Natural killer cell (primary cell): ENCODE measurements around the gene TEX53. TPM values are rescaled to one million over a fixed set of nuclear protein-coding genes. Genes with fewer than 3 reads are reported as not detected.

Experiments used
- ATAC-seq, 3 donors: fragments of 150-1000 bp in 2 of 3; fragments of 200-7000 bp in 1 of 3; cut with Tn5 transposase; 1 replicate in 1 of 3; 2 replicates in 2 of 3; pipeline ENCODE4 v1.10.0; 2021; ENCODE audit warnings: mild to moderate bottlenecking in 2 of 3, moderate library complexity in 2 of 3
- DNase-seq, 2 donors: peaks; one replicate each; pipeline versions ENCODE4 v3.0.0 to v3.0.0-alpha.2; 2013 to 2021; ENCODE audit warnings: mixed read lengths in 1 of 2
- H3K27ac ChIP-seq: one replicate; pipeline ENCODE4 v1.5.1; 2013; ENCODE audit warnings: mild to moderate bottlenecking, low read length
- H3K27me3 ChIP-seq: one replicate; pipeline ENCODE4 v1.6.1; 2013; ENCODE audit warnings: low read length; ENCODE audit not compliant: control insufficient read depth, insufficient read depth
- H3K36me3 ChIP-seq: one replicate; pipeline ENCODE4 v1.6.1; 2013; ENCODE audit warnings: low read length; ENCODE audit not compliant: control insufficient read depth, insufficient read depth
- H3K4me1 ChIP-seq: one replicate; pipeline ENCODE4 v1.6.1; 2013; ENCODE audit warnings: low read length; ENCODE audit not compliant: control insufficient read depth, insufficient read depth
- H3K4me3 ChIP-seq: one replicate; pipeline ENCODE4 v1.5.1; 2013; ENCODE audit warnings: low read length
- H3K9me3 ChIP-seq: one replicate; pipeline ENCODE4 v1.6.1; 2013; ENCODE audit warnings: low read length; ENCODE audit not compliant: control insufficient read depth, insufficient read depth
- H3K27ac Mint-ChIP-seq, 2 donors: one replicate each; pipeline ENCODE4 v1.8.0; 2022; ENCODE audit warnings: mild to moderate bottlenecking in 2 of 2, mixed read lengths in 2 of 2, moderate library complexity in 1 of 2
- H3K27me3 Mint-ChIP-seq, 2 donors: one replicate each; pipeline ENCODE4 v1.8.0; 2022; ENCODE audit warnings: low read depth in 2 of 2, mixed read lengths in 2 of 2
- H3K36me3 Mint-ChIP-seq: one replicate; pipeline ENCODE4 v1.8.0; 2022; ENCODE audit warnings: mixed read lengths
- H3K4me1 Mint-ChIP-seq, 2 donors: one replicate each; pipeline ENCODE4 v1.8.0; 2022; ENCODE audit warnings: mixed read lengths in 2 of 2
- H3K4me3 Mint-ChIP-seq: one replicate; pipeline ENCODE4 v1.8.0; 2022; ENCODE audit warnings: mild to moderate bottlenecking, moderate library complexity, mixed read lengths
- H3K9me3 Mint-ChIP-seq, 2 donors: one replicate each; pipeline ENCODE4 v1.8.0; 2022; ENCODE audit warnings: mixed read lengths in 2 of 2
- WGBS: methylation state at CpG from one replicate; pipeline ENCODE4 v1.1.7; 2013; ENCODE audit warnings: missing lambda C conversion rate; ENCODE audit not compliant: insufficient coverage; 5-methylcytosine and 5-hydroxymethylcytosine counted together
- intact Hi-C: fragments of 100-400 bp; cut with micrococcal nuclease; formaldehyde crosslinking; loops from one replicate; pipeline ENCODE4 v1.14.2; 2022
- total RNA-seq, 4 donors: library from RNA; stranded (reverse); fragments of 120-200 nt in 1 of 4; gene quantifications; one replicate each; pipeline versions ENCODE4 v1.2.3 to v1.2.4, GENCODE V29; 2013 to 2022
- TF ChIP-seq, protein P1 (sequence below): fragments of 200-600 bp; IDR thresholded peaks from one replicate; pipeline ENCODE4 v1.8.0; 2022; ENCODE audit warnings: antibody characterized with exemption

Gene TEX53
- total RNA-seq, 3 donors from 2014 or later (not counting 1 experiment from before 2014, with no cell fraction given): not detected

DNA sequence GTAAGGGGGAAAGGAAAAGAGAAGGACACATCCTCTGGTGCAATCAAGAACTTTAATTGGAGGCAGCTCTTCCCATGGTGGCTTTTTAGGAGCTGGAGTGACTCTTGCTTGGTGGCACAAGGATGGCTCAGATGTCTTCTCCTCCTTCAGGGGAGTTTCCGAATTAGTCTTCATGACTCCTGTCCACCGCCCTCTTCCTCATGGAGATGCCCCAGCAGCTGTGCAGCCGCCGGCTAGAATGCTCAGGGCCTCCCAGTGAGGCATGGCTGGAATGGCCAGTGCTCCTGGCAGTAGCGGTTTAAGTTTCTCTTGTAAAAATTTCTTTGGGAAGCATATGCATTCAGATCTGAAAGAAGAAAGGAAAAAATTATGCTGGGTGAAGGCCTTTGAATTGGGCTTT is 8.8 kb upstream of the TEX53 start:
- ATAC-seq (no peak), DNase-seq (no peak)
- Mint-ChIP-seq H3K9me3 (no peaks in the 10 kb centered on the region), H3K27ac (no peak overlapping the region), H3K4me1 (no peaks in the 10 kb centered on the region), H3K27me3 (peaks cover 13 to 31% of the 10 kb centered on the region in 2 donors), H3K4me3 (no peak overlapping the region), H3K36me3 (no peaks in the 10 kb centered on the region)
- H3K4me1 ChIP-seq: no peaks in the 10 kb centered on the region
- no peaks in the 10 kb centered on the region for H3K36me3 ChIP-seq
- TF ChIP-seq, protein P1, sequence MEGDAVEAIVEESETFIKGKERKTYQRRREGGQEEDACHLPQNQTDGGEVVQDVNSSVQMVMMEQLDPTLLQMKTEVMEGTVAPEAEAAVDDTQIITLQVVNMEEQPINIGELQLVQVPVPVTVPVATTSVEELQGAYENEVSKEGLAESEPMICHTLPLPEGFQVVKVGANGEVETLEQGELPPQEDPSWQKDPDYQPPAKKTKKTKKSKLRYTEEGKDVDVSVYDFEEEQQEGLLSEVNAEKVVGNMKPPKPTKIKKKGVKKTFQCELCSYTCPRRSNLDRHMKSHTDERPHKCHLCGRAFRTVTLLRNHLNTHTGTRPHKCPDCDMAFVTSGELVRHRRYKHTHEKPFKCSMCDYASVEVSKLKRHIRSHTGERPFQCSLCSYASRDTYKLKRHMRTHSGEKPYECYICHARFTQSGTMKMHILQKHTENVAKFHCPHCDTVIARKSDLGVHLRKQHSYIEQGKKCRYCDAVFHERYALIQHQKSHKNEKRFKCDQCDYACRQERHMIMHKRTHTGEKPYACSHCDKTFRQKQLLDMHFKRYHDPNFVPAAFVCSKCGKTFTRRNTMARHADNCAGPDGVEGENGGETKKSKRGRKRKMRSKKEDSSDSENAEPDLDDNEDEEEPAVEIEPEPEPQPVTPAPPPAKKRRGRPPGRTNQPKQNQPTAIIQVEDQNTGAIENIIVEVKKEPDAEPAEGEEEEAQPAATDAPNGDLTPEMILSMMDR: no peak
- H3K9me3 ChIP-seq: no peaks in the 10 kb centered on the region
- peaks cover 3% of the 10 kb centered on the region for H3K27me3 ChIP-seq
- H3K4me3 ChIP-seq: no peak overlapping the region
- 94% methylated on average over 5 of the region's 5 CpGs for WGBS
- intact Hi-C loops: no loop called here
- H3K27ac ChIP-seq: no peak overlapping the region

DNA sequence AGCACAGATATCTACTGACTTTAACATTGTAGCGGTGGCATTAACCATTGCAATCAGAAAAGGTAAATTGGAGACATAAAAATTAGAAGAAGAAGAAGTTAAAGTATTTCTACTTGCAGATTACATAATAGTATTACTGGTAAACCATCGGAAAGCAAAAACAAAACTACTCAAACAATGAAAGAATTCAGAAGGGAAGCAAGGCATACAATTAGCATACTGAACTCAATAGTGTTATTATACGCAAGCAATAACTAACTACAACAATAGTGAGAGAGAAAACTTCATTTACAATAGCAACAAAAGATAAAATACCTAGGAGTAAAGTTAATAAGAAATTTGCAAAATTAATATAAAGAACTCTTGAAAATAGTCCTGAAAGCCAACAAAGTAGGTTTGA is 6.6 kb upstream of the TEX53 start:
- Mint-ChIP-seq H3K36me3 (no peaks in the 10 kb centered on the region), H3K27ac (no peak overlapping the region), H3K27me3 (peaks cover 13 to 31% of the 10 kb centered on the region in 2 donors), H3K4me3 (no peak overlapping the region), H3K9me3 (no peaks in the 10 kb centered on the region), H3K4me1 (no peaks in the 10 kb centered on the region)
- H3K4me1 ChIP-seq: no peaks in the 10 kb centered on the region
- WGBS: 100% methylated on average over 1 of the region's 3 CpGs
- no peaks in the 10 kb centered on the region for H3K36me3 ChIP-seq
- no peak overlapping the region for H3K4me3 ChIP-seq
- ATAC-seq (no peak), DNase-seq (no peak)
- intact Hi-C loops: loop anchor here (5.0 kb wide), 1 partner anchor 348 kb away; no protein-coding TSS in a partner anchor
- no peak overlapping the region for H3K27ac ChIP-seq
- peaks cover 3% of the 10 kb centered on the region for H3K27me3 ChIP-seq
- no peaks in the 10 kb centered on the region for H3K9me3 ChIP-seq
- TF ChIP-seq, protein P1: no peak

DNA sequence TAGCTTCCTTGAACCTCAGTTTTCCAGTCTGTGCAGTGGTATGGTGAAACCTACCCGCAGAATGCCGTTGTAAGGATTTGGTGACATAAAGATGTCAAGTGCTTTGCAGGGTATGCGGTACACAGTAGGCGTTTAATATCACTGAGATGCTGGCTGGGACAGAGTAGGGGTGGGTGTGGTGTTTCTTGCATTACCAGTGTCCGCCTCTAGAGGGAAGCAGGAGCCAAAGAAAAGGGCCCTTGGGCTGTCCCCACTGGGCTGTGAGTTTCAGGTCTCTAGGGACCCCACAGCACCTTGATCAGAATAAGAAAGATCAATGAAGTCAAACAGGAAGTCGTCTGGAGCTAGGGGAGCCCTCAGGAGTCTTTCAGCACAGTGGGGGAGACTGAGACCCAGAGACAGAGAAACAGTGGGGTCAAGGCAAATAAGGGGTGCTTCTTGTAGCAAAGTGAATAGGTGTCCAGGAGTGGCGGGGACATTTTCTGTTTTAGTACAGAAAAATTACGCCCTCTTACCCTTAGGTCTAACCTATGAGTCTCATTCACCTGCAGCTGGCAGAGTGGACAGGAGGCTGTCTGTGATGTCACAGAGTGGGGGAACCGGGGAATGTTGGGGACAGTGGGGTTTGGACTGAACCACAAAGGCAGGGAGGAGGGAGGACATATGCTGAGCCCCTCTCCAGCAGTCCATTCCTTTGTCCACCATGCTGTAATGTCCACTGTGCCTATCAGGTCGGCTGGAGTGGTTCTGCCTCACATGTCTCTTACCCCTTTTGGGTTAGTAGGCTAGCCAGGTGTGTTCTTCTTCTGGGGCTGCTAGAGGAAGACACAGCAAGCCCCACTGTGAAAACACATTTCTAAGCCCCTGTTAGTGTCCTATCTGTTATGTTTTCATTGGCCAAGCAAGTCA is 4.7 kb upstream of the TEX53 start:
- intact Hi-C loops: loop anchor here (5.0 kb wide), 1 partner anchor 350 kb away; no protein-coding TSS in a partner anchor
- TF ChIP-seq, protein P1: peak; percentile 72
- 34% methylated on average over 8 of the region's 10 CpGs for WGBS

More for the DNA sequence above, 4.7 kb upstream of the TEX53 start:
- Histone ChIP-seq H3K27ac (no peak overlapping the region), H3K4me1 (no peaks in the 10 kb centered on the region), H3K9me3 (no peaks in the 10 kb centered on the region), H3K36me3 (no peaks in the 10 kb centered on the region), H3K4me3 (no peak overlapping the region), H3K27me3 (peaks cover 3% of the 10 kb centered on the region)
- H3K4me3 Mint-ChIP-seq: no peak overlapping the region
- DNase-seq (peak; percentile 39 to 77), ATAC-seq (peak; percentile 75 to 88 (median 87))
- peaks cover 13 to 31% of the 10 kb centered on the region in 2 donors for H3K27me3 Mint-ChIP-seq
- no peak overlapping the region for H3K27ac Mint-ChIP-seq
- no peaks in the 10 kb centered on the region for H3K36me3 Mint-ChIP-seq
- H3K4me1 Mint-ChIP-seq: no peaks in the 10 kb centered on the region
- no peaks in the 10 kb centered on the region for H3K9me3 Mint-ChIP-seq
